HG02798 (cell line): ENCODE measurements around the gene TSKU.

Experiments
- ATAC-seq: cut with Tn5 transposase; IDR thresholded peaks from one replicate; pipeline ENCODE4 v1.9.1; 2021; ENCODE audit warnings: mild to moderate bottlenecking; ENCODE audit not compliant: unreplicated experiment, poor library complexity

Gene TSKU

DNA sequence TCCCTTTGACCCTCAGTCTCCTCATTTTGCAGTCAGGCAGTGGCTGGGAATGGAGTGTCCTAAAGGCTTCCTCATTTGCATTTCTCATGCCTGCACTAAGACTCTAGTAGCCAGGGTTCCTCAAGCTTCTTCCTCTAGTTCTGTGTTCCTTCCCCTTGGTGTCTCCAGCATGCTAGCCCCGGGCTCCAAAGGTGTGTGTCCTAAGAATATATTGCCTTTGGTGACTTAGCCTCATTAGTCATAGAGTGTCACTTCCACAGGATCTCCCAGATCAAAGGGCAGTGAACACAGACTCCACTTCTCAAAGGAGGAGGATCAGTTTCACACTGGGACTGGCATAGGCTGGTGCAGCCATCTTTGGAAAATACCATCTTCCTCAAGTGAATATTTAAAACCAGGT is 56.2 kb downstream of the TSKU start:
- ATAC-seq = no peak

DNA sequence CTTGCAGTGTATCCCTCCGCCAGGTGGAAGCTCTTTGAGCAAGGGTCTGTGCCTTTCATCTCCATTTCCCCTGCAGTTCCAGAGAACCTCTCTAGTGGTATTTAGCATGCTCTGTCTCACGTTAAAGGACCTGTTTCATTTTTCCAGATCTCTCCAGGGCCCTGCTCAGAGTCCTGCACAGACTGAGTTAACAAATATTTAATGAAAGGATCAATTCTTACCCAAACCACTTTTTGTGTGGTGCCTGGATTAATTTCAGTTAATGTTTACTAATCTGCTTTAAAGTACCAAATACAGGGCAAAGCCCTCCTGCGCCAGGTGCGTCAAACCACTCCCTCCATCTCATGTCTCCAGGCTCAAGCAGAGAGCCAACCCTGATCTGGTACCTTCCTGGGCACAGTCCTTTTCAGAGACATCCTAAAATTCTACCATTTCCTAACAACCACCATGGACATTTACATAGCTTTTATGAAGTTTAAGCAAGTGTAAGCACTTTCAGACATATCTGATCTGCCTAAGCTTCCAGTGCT is 58.8 kb downstream of the TSKU start:
- no peak for ATAC-seq

DNA sequence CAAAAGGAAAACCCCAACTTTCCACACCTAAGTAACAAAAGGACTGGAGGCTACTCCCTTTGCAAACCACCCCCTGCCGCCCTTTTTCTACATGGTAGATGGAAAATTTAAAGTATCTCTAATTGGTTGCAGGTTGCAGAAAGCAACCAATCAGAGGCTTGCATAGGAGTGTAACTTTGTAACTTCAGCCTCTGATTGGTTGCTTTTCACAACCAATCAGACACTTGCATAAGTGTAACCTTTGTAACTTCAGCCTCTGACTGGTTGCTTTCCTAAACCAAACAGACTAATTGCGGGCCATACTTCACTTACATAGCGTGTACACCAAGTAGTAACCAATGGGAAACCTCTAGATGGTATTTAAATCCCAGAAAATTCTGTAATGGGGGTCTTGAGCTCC is 60.8 kb downstream of the TSKU start:
- no peak for ATAC-seq

DNA sequence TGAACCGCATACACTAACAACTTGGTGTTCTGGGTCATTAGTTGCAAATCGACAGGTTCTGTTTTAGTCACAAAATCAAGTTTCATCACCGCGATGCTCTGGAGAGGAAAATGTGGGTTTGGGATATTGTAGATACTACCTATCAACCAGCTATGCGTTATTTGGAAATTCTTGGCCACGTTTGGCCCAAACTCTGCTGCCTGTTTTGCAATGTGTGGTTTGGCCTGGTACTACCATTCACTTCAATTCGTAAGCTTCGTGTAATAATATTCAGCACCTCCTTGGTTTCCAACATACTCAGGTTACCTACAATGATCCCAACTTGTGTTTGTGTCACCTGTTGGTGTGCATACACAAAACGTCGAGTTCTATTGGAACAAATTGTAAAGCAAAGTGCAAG is 61.4 kb downstream of the TSKU start:
- no peak for ATAC-seq

DNA sequence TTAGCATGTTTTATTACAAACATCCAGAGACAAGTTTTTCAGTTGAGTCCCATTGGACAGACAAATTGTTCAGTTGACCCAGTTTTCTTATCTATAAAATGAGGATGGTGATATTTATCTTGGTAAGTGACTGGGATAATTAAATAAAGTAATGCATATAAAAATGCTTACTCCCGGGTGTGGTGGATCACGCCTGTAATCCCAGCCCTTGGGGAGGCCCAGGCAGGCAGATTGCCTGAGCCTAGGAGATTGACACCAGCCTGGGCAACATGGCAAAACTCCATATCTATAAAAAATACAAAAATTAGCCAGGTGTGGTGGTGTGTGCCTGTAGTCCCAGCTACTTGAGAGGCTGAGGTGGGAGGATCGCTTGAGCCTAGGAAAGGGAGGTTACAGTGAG is 61.9 kb downstream of the TSKU start:
- ATAC-seq = no peak

DNA sequence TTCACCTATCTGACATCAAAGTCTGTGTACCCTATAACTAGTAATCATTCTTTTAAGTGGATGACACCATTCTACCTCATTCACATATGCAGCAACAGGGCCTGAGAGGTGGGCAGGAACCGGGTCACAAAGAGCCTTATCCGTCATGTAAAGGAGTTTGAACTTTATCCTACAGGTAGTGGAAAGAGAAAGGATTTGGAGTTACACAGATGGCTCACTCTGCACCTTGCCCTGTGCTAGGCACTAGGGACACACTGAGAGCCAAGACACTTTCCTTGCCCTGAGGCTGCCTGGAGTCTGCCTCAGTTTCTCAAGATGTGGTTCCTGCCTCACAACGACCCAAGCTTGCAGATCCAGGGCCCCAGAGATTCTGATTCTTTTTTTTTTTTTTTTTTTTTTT is 63.3 kb downstream of the TSKU start:
- no peak for ATAC-seq
